Activated T-cell treated with anti-CD3 and anti-CD28 coated beads, Interleukin-2, amount 50 U/mL, for 48 hours (primary cell): ENCODE measurements around the gene TAAR1.
"Not testable (repeated sequence)": the region's sequence is repeated elsewhere in the genome, so short reads cannot be mapped to it uniquely, and the experiment has no call there.

Experiments used
- DNase-seq, 2 experiments: peaks; one replicate each; pipeline ENCODE4 v3.0.0-alpha.2; 2020

Gene TAAR1

GRCh38 chr6:132659082-132659481 lies at the start of gene TAAR1:
TAAR1 (minus strand) TSS chr6:132659182; CDS start chr6:132646003, 13,179 bp downstream.
- no peak for DNase-seq

- no peak for DNase-seq
These were observed 49.8 kb upstream of the TAAR1 start for GRCh38 chr6:132708771-132709170.

- DNase-seq: no peak
These were observed 49.0 kb upstream of the TAAR1 start for GRCh38 chr6:132708002-132708401.

GRCh38 chr6:132706756-132707155 lies 47.8 kb upstream of the TAAR1 start:
- not testable (repeated sequence) for DNase-seq

DNA sequence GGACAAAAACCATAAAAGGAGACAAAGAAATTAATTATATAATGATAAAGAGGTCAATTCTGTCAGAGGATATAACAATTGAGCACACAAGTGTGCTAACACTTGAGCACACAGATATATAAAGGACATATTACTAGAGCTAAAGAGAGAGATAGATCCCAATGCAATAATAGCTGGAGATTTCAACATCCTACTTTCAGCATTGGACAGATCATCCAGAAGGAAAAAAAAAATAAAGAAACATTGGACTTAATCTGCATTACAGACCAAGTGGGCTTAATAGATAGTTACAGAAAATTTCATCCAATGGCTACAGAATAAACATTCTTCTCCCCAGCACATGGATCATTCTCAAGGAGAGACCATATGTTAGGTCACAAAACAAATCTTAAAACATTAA lies 45.0 kb upstream of the TAAR1 start:
- DNase-seq: no peak

DNA sequence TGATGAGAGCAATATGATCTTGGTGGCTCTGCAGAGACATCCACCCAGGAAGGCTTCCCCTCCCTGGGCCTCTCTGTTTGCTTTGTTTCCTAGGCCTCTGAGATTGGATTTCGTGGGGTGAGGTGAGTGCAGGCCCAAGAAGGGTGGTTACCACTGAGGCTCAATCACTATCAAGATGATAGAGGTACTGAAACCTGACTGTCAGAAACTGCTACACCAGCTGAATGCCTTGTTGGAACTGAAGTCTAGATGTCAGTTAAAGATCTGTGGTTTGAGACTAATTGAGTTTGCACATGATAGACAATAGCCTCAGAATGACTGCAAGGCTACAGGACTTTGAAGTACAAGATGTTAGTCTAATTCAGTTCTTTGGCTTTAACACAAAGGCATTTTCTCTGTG lies 39.6 kb upstream of the TAAR1 start:
- no peak for DNase-seq

GRCh38 chr6:132695773-132696172 lies 36.8 kb upstream of the TAAR1 start:
- DNase-seq: no peak

DNA sequence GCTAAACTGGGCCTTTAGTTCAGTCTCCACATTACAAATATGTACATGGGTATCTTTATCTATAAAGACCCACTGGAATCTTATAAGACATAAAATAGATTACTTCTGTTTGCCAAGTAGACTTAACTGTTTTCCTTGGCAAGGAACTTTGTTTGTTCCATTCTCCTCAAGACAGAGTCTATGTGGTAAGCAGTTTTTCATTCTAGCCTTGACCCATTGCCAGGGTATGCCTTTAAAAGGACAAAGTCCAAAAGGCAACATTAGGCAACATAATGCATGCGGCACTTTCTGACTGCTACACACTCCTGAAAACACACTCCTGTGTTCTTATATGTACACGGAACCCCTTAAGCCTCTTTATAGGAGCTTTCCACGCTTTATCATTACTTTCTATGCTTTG lies 34.5 kb upstream of the TAAR1 start:
- no peak for DNase-seq

GRCh38 chr6:132690678-132691077 lies 31.7 kb upstream of the TAAR1 start:
- DNase-seq: no peak

DNA sequence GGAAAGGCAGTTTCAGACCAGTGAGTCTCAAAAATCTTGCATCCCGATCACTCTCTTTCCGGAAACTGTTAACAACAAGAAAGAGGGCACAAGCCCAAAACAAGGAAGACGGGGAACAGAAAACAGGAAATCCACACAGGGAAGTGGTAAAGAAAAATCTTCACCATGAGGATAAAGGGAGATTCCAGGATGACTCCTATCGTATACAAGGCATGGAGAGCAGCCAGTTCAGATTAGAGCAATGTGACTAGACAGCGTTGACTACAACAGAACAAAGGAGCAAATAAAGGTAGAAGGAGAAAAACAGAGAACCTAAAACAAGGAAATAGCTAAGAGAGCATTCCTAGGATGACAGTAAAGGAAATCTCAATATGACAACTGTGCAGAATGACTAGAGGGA lies 28.3 kb upstream of the TAAR1 start:
- no peak for DNase-seq

GRCh38 chr6:132686531-132686930 lies 27.5 kb upstream of the TAAR1 start:
- no peak for DNase-seq

- no peak for DNase-seq
These were observed 26.0 kb upstream of the TAAR1 start for GRCh38 chr6:132685009-132685408.

DNA sequence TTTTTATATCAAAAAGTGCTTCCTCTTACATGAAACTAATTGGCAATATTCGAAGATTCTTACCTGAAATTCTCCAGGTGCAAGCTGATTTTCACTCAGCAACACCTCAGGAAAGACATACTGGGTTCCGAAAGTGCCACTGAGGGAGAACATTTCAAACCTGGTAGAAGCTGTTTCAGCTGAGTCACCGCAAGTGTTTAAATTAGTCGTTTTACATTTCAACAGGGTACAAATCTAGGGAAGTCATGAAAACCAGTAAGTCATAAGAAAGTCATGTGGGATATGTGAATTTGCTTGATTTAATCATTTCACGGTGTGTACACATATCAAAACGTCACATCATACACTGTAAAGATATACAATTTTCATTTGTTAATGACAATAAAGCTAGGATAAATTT lies 25.3 kb upstream of the TAAR1 start:
- no peak for DNase-seq

DNA sequence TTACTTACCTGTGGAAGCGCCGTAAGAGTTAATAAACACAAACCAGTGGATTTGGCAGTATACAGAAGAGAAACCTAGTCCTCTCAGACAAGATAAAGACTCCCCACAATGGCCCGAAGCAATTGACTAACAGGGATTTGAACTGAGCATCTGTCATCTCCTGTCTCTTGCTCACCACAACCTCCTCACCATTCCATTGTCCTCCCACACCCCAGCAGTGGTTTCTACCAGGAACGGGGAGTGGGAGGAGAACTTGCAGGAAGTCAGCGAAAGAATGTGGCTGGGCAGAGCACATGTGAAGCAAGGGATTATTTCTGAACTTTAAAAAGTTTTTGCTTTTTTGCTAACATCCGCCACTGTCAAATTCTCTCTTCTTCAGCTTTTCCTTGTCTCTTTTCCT lies 24.6 kb upstream of the TAAR1 start:
- DNase-seq: no peak

DNA sequence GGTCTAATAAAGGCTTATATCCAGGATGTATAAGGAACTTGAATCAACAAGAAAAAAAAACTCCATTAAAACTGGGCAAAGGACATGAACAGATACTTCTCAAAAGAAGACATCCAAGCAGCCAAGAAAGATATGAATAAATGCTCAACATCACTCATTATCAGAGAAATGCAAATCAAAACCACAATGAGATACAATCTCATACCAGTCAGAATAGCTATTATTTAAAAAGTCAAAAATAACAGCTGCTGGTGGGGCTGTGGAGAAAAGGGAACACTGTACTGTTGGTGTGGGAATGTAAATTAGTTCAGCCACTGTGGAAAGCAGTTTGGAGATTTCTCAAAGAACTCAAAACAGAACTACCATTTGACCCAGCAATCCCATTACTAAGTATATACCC lies 20.1 kb upstream of the TAAR1 start:
- not testable (repeated sequence) for DNase-seq

GRCh38 chr6:132675749-132676148 lies 16.8 kb upstream of the TAAR1 start:
- no peak for DNase-seq

DNA sequence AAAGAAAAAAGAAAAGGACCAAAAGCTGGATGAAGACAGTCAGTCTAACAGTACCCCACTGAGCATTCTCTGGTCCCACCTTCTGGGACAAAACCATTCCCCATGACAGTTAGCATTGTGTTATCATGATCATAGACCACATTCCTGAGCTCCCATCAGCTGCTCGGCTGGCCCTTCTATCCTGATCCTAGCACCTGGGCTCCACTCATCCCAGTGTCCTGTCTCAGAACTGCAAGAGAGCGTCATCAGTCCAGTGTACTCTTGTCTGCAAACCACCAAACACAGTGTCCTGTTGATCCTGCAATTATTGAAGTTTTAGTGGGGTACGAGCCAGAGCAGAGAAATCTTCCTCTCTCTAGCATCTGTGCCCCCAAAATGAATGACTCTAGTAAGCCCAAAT lies 16.0 kb upstream of the TAAR1 start:
- DNase-seq: no peak

- no peak for DNase-seq
These were observed 14.6 kb upstream of the TAAR1 start for GRCh38 chr6:132673376-132674094.

DNA sequence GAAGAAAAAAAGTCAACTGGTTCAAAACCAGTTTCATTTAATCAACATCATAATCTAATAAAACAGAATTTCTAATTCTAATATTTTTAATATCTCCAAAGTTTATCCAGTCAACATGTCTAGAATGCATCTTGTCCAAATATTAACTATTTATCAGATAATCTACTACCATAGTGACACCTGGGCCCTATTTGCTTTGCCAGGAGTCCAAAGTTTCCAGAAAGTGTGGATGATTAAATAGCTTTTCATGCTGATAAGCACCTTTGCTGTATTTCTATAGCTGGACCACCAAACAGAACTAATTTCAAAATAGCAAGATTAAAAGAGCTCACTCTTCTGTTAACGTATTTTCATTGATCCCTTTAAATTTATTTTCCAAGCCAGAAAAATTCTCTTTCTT lies 12.3 kb upstream of the TAAR1 start:
- DNase-seq: no peak

DNA sequence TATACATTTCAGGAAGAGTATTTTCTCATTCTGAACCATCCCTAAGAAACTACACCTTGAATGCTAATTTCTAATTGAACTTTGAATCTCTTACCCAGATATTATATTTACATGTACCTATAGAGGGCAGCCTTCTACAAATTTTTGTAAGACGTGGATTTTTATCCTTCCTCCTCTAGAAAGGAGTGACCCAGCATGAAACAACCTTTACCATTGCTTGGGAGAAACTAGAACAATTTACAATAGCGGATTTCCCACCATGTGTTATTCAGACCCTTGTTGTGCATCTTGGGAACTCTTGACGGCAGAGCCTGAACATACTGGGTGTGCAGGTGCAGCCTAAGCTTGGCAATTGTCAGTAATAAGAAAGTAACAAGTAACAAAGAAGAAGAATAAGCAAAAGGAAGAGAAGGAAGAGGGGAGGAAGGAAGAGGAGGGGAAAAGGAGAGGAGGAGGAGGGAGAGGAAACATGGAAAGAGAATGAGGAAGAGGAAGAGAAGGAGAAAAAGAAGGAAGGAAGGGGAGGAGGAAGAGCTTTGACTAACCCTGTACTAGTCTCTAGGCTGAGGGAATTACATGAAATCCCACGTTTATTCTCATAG lies 10.8 kb upstream of the TAAR1 start:
- DNase-seq: peak in 1 of 2 experiments; percentile 19

DNA sequence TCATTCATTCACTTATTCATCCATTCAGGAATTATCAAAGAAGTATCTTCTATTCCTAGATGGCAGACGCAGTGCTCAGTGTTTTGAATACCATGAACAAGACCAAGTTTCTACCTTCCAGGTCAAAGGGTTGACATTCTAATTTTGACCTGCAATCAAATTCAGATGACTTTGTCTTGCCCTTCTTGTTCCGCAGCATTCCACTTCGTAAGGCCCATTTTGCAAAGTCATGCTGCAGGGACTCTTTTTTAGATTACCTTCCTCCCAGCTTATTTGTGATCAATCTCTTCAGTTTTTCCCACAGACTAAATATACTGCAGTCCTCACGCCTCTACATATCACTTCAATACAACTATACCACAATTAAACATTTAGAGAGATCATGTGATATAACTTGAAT lies 7.1 kb upstream of the TAAR1 start:
- DNase-seq: no peak

DNA sequence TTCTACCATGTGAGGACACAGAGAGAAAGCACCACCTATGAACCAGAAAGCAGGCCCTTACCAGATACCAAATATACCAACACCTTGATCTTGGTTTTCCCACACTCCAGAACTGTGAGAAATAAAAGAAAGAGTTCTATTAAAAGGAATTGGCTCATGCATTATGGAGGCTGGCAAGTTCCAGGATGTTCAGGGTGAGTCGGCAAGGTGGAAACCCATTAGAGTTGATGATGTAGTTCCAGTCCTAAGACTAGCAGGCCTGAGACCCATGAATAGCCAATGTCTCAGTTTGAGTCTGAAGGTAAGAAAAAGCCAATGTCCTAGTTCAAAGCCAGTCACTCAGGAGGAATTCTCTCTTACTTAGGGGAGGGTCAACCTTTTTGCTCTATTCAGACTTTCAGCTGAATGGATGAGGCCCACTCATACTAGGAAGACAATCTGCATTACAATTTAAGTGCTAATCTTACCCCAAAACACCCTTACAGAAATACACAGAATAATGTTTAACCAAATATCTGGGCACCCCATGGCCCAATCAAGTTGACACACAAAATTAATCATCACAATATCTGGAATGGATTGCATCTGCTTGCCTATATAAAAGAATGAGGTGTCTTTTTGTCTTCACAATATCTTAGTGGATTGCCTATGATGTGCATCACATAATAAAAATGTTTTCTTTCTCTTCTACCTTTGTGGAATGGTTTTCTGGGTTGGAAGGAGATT lies 5.5 kb upstream of the TAAR1 start:
- DNase-seq: no peak

DNA sequence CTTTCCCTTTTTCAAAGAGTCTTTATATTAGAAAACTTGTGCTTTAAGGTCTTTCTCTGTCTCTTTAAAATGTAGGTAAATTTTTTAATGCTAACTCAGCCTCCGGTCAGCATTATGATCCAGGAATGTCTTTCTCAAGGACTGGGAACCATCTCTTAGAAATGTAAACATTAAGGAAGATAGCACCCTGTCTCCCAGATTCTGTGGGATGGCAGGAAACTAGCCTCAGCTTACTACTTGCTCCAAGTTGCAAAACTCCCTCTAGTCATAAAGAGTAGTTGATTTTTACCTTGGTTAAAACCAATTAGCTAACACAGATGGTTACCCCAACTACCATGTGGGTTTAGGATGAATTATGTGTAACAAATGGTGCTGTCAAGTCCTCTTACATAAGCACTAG lies 4.7 kb upstream of the TAAR1 start:
- DNase-seq: no peak

- no peak for DNase-seq
These were observed 2.9 kb upstream of the TAAR1 start for GRCh38 chr6:132661906-132662305.
